ENCODE measurements around the gene ANKRD44.
"Not testable (repeated sequence)": the region's sequence is repeated elsewhere in the genome, so short reads cannot be mapped to it uniquely, and the experiment has no call there.

The ANKRD44 gene

DNA sequence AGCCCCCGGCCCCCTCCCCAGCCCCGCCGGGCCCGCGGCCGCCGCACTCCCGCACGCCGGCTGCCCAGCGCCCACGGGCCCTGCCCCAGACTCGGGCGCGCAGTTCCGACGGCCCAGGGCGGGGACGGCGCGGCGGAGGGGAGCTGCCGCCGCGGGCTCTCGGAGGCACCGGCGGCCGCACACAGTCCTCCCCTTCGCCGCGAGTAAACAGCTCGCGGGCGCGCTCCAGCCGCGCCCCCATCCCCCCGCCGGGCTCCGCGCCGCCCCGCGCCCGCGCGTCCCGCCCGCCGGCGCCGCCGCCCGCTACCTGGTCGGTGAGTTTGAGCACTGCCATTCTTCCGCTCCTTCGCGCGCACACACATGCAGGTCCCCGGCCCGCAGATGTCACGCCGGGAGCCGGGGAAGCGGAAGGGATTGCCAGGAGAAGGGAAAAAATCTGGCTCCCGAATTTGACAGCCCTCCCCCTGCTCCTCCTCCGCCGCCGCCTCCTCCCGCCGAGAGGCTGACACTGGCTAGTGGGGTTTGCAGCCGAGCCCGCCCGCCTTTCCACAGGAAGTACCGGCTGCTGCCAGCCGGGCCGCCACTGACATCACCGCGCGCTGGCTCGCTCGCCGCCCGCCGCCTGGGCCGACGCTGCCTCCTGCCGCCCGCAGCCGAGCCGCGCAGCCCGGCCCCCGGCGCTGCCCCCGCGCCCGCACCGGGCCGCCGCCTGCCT, at the start of gene ANKRD44:
Gene ANKRD44, minus strand, starts transcription at position 510 of the 715 bp plus-strand sequence. Its CDS starts 176 bp downstream, at position 334.
- DNase-seq: peak; percentile 20

DNA sequence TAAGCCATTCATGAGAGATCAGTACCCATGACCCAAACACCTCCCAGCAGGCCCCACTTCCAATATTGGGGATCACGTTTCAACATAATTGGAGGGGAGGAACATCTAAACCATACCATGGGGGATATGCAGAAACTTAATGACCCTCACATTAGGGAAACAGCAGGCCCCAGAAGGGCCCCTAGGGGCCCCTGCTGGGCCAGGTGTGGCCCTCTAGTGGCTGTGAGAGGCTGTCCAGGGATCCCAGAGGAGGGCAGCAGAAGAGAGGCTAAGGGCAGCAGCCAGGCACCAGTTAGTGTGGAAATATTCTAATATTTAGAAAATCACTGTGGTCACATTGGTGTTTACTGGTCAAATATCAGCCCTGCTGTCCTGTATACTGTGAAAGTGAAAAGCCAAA, 49.3 kb upstream of the ANKRD44 start:
- DNase-seq: no peak

DNA sequence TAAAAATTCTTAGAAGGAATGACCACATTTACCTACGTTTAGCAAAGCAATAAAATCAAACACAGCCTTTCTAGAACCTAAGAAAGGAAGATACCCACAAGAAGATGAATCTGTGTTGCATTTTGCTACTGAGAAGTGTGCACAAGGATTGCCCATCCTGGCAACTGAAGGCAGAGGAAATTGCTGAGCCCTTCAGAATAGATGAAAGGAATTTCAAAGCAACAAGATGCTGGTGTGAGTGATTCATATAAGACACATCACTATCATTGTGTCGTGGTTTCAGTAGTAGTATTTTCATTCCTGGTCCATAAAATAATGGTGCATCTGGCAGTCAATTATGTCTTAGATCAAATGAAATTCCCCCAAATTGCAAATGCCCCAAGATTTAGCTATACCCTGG, 48.4 kb upstream of the ANKRD44 start:
- no peak for DNase-seq

DNA sequence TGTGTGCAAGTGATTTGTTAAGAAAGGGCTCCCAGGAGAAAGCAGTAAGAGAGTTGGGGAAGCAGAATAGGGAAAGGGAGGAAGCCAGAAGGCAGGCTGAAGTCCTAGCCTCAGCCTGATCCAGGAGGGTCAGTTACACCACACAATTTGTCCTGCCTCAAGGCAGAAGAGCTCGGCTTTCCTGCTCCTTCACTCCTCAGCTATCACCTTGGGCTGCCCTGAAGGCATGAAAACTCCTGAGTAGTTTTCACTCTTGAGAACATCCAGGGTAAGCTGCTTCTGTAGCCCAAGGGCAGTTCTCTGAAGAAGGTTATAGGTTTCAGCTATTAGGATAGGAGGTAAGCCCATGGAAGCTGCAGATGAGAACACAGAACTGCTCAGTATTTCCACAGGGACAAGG, 47.4 kb upstream of the ANKRD44 start:
- no peak for DNase-seq

DNA sequence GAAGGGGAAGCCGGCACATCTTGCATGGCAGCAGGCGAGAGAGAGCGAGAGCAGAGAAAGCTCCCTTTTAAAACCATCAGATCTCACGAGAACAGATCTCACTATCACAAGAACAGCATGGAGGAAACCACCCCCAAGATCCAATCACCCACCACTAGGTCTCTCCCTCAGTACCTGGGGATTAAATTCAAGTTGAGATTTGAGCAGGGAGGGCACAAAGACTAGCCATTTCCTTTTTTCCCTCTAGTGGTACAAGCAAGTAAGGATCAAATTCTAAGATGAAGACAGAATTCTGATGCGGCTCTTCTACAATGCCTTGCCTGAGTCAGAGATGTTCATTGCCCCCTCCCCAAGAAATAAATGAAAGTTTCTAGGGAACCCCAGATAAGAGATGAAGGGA, 45.6 kb upstream of the ANKRD44 start:
- DNase-seq: no peak

DNA sequence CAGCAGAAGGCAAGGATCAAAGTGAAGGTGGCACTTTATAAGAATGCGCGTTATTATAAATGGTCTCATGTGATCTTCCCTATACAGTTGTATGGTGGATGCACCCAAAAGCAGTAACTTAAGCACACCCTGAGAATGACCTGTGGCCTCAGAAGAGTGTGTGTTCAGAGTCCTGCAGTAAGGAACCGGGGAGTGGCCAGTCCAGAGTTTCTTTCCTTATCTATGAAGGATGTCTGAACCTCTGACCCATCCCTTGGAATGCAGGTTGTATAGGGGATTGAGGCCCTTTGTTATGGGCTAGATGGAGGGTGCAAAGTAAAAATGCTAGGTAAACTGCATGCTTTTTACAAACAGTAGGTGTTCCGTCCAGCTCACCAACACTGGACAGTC, 43.6 kb upstream of the ANKRD44 start:
- no peak for DNase-seq

DNA sequence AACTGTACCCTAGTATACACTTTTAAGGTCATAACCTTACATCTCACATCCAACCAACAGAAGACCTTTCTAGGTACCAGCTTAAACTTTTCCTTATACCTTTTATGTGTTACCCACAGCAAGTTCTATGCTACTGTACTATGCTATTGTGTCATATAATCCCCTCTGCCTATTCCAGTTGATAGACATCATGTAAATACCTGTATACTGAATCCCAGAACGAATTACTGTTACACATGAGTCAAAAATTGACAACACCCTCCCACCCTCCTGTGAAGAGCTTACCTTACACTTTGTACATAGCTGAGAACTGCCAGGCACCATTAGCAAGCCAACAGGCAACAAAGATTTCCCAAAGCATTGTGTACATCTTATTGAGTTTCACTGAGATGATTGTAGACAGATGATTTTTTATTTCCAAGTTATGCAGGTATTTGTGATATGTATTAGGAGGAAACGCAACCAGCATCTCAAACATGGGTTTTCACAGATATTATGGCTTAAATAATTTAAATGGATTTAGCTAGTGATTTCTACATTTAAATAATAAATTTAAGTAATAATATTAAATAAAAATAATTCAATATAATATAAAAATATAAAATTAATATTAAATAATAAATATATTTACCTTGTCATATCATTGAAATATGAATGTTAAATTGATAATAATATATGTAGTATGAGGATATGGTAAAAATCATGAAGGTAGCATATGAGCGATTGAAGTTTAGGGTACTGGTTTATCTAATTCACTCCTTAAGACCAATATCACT, 43.0 kb upstream of the ANKRD44 start:
- no peak for DNase-seq

DNA sequence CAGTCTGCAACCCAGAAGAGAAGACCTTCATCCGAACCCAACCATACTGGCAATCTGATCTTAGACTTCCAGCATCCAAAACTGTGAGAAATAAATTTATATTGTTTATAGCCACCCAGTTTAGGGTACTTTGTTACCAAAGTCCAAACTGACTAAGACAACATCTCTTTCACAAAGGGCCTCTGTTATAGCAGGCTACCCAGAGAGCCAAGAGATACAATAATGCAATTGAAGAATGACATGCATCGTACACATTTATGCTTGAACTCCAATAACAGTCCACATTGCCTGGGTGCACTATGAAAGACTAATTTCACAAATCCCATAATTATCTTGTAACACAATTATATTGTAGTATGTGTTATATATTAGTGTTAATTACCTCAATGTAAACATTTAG, 39.1 kb upstream of the ANKRD44 start:
- no peak for DNase-seq

DNA sequence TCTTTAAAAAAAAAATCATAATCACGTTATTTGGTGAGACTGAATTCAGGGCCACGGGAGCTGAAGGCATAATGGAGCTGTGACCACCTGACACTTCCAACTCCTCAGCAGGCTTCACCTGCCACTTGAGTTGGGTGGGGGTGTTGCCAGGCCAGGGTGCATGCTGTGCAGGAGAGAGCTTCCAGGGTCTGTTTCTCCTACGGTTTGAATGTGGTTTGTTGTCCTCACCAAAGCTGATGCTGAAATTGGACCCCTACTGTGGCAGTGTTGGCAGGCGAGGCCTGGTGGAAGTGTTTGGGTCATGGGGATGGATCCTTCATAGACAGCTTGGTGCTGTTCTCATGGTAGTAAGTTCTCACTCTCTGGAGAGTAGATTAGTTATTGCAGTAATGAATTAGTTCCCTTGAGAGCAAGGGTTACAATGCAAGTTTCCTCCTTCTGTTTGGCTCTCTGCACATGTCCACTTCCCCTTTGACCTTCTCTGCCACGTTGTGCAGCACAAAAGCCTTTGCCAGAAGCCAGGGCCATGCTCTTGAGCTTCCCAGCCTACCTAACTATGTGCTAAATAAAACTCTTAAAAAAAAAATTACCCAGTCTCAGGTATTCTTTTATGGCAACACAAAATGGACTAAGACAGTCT, 38.3 kb upstream of the ANKRD44 start:
- no peak for DNase-seq

DNA sequence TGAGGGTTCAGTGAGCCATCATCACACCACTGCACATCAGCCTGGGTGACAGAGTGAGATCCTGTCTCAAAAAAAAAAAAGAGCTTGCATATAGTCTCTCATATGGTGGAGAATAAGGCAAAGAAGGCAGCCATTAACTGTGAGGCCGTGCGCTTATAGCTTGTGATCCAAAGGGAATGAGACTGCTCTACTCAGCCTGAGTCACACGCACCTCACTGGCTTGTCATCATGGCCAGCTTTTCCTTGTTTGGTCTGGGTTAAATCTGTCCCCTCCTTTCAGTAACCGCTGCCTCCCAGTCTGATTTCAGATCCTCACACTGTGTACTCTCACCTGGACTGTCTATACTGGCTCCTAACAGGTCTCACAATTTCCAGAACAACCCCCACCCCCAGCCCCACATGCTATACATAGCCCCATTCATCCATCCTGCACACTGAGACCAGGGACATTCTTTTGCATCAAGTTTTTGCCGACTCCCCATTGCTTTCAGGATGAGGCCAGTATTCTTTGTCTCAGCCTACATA, 35.3 kb upstream of the ANKRD44 start:
- no peak for DNase-seq

DNA sequence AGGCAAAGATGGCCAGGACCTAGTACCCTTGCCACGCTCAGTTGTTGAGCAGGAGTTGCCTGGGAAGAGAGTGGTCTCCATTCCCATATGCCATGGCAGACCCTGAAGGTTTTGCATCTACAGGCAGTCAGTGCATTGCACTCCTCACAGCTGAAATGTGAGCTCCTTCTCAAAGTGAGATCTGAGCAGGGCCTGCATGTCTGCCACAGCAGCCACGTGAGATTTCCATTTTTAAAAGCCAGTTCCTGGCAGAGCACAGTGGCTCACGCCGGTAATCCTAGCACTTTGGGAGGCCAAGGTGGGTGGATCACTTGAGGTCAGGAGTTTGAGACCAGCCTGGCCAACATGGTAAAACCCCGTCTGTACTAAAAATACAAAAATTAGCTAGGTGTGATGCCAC, 33.4 kb upstream of the ANKRD44 start:
- not testable (repeated sequence) for DNase-seq

DNA sequence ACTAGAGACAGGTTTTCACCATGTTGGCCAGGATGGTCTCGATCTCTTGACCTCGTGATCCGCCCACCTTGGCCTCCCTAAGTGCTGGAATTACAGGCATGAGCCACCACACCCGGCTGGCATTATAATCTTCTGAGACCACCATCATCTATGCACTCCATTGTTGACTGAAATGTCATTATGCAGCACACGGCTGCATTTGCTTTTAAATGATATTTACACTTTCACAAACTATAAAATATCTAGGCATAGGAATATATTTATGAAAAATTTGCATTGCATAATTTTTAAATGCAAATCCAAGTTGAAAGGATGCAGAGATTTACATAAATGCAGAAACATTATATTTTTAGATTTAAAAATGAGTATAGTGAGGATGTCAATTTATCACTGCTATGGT, 30.0 kb upstream of the ANKRD44 start:
- no peak for DNase-seq

DNA sequence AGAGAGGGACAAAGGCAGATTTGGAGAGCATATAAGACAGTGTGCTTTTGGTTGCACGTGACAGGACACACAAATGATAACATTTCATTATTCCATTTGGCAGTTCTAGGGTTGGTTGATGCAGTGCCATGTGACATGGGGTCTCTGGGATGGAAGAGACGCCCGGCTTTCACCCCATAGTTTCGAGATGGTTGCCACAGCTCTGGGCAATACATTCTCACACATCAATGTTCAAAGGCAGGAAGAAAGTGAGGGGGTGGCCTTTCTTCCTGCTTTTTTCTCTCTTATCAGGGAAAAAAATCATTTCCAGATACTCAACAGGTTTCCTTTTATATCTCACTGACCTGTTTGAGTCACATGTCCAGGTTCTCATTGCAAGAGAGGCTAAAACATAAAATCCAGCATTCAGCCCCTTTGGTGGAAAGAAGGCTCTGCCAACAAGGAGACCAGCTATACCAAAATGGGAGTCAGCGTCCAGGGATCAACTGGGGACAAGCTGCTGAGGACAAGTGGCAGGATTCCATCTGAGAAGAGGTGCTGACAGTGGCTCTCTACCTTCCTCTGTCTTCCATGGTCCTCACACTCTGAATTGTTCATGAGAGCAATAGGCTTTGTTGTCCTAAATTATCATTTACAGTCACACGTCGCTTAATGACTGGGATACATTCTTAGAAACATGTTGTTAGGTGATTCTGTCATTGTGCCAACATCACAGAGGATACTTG, 29.1 kb upstream of the ANKRD44 start:
- no peak for DNase-seq

DNA sequence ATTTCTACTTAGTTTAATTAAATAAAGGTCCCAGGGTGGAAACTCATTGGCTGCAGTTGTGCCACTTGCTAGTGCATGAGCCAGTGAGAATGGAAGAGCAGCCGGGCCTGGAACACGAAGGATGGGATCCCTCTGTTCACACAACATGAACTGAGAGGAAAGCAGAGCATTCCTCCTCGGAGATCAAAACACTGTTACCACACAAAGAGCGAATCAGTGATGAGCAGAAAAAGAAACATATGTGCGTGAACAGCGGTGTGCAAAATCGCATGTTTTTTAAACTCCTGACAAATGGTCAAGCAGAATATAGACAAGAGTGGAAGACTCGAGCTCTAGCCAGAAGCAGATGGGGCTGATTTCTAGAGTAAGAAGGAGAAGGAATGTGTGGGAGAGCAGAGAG, 28.4 kb upstream of the ANKRD44 start:
- no peak for DNase-seq

DNA sequence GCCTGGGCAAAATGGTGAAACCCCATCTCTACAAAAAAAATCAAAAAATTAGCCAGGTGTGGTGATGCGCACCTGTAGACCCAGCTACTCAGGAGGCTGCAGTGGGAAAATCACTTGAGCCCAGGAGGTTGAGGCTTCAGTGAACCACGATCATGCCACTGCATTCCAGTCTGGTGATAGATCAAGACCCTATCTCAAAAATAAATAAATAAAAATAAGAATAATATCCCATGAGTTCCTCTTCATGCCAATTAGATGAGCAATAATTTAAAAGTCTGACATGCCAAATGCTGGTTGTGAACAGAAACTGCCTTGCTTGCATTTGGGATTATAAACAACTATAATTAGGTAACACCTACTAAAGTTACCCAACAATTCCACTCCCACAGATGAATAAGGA, 22.1 kb upstream of the ANKRD44 start:
- DNase-seq: no peak

DNA sequence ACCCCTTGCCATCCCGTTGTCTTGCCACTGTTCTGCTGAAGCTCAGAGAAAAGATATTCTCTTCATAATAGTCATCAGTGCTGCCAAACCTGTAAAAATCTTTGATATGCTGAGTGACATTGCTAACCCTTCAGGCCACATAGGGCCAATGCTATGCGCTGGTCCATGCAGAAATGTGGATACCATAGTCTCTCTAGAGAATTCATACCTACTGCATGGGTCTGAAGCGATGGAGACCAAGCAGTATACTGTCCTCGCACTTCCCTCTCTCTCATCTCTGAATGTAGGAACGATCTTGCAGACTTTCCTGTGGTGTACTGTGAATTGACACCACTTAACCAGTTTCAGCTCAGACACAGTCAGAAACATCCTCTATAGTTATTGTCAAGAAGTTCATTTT, 17.9 kb upstream of the ANKRD44 start:
- no peak for DNase-seq

DNA sequence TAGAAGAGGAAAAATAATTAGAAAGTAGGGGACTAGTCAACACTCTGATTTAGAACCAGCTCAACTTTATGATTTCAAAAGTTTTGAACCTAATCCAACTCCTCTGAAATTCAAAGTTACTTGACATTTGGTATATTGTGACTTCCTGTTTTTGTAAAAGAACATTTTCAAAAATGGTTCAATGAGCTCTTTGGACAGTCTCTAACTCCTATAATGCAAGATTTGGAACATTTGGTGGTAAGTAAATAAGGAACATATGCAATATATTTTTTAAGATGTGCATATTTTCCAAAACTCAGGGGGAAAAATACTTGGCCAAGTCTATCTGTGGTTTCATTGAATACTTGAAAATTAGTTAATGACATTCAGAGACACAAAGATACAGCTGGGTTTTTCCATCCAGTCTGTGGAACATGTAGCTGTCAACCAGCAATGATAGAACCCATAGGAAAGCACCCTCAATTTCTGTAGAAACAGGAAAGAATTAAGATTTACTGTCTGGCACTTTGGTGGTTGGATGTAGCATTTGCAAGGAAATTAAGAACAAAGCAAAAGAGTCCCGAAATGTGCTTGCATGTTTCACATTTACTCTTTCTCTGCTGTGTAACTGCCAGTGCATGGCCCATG, 17.0 kb upstream of the ANKRD44 start:
- DNase-seq: no peak

DNA sequence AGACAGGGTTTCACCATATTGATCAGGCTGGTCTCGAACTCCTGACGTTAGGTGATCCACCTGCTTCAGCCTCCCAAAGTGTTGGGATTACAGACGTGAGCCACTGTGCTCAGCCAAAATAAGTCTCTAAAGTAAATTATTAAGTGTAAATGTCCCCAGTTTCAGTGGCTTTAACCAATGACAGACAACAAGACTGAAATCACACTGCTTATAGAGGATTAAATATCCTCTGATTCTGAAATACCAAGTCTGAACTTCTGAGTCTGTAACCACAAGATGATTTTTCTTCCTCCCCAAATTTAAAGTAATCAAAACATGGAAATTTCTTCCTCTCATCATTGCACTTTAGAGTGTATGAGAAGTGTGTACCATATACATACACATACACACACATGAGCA, 16.5 kb upstream of the ANKRD44 start:
- no peak for DNase-seq

DNA sequence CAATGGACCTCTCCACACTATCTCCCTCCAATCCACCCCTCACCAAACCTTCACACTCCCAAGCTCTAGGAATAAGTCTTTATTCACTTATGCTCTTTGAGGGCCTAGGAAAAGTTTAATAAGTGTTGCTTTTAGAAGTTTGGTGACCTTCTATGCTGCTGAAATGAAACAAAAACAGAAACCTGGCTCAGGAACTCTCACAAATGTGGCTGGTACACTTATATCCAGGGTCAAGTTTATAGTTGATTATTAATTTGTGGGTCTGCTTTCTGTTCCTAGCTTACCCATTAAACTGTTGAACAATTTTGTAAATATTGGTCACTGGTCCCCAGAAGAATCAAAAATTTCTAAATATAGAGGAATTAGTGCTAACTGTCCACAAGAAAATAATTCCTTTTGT, 14.2 kb upstream of the ANKRD44 start:
- DNase-seq: no peak

DNA sequence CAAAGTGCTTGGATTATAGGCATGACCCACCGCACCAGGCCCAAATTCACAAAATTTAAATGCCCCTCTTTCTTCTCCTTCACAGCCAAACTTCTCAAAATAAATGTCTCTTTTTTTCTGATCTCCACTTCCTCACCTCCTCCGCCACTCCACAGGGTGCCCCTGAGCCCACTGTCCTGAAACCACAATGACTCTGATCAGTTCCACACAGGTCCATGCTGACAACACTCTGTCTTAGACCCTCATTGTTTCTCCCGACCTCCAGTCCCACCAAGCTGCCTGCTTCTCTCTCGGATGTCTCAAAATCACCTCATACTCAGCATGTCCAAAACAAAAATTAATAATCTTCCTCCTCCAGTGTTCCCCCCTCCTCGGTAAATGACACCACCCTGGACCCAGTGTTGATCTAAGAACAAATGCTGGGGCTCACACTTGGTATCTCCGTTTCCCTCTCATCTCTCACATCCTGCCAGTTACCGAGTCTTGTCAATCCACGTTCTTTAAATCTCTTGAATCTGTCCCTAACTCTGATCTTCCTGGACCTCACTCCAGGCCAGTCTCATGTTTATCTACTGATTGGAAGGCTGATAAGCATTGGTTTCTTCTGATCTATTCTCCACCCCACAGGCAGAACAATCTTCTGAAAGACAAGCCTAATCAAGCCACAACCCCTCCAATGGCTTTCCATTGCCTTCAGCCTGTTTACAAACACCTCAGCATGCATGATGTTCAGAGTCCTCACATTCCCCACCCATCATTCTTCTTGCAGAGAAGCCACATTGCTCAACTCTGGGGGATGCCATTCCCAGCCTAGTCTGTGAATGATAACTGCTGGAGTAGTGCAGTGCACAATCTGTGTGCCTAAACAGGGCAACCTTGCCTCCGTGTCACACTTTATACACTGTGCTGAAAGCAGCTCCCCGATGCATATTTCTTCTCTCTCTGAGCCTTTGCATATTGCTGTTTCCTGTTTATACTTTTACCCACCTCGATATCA, 12.4 kb upstream of the ANKRD44 start:
- DNase-seq: no peak

DNA sequence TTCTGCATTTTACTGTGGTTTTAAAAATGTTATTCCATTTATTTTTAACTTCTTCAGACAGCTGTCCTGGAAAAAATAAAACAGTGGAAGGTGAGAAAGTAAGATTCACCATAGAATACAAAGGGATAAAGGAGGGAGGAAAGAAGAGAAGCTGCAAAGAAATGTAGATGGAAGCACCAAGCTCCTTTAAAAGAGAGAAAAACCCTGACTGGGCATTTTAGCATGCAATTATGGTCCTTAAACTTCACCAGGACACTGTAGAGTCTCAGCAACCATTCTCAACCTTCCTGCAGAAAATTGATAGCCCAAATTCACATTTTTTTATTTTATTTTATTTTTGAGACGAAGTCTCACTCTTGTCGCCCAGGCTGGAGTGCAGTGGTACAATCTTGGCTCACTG, 11.6 kb upstream of the ANKRD44 start:
- no peak for DNase-seq
